Measurements from ENCODE around the gene LRRC8D.

The LRRC8D gene

GRCh38 chr1:89807503-89807902 lies 13.3 kb upstream of the LRRC8D start:
- no peak for DNase-seq (ENCODE audit: low read depth in 2 of 2)

DNA sequence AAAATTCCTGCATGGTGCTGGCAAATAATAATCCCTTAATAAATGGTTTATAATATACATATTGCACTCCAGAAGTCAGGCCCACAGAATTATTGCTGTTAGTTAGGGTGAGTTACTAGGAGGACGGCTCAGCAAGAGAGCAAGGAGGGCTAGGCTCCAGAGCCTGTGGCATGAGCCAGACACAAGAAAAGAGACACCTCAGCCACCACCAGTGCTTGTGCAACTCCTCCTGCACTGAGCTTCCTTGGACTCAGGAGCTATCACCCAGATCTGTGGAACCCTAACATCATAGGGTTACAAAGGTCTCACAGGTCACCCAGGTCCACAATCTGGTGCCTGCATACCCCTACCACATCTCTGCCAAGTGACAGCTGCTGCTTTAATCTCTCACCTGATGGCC lies 12.8 kb upstream of the LRRC8D start:
- DNase-seq (ENCODE audit: low read depth in 2 of 2) = no peak

DNA sequence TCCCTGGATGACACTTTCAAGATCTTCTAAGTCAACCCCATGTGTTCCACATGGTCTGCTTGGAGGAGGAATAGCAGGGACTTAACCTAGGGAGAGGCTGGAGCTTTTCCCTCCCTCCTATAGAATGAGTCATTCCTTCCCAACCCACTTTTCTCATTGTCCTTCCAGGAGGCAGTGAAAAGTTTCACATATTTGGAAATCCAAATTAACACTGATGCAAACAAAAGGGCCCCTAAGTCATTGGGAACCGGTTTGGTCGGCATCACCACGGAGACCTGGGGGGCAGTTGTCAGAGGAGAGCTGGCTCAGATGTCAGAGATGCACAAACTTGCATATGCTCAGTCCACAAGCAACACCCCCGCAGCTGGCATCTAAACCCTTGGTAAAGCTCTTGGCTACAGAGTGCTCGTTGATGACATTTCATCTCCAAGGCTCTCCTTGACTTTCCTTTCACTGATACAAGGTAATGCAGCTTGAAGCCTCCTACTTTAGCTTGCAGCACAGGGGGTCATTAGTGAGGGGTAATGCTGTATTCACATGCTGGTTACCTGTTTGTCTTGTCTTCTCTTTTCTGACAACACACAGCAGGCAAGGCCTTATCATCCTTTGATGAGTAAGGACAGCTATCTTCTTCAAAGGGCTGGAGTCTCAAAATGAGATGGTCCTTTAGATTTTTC lies 12.3 kb upstream of the LRRC8D start:
- no peak for DNase-seq (ENCODE audit: low read depth in 2 of 2)

GRCh38 chr1:89809556-89809955 lies 11.3 kb upstream of the LRRC8D start:
- DNase-seq (ENCODE audit: low read depth in 2 of 2) = no peak

- no peak for DNase-seq (ENCODE audit: low read depth in 2 of 2)
These were observed 10.5 kb upstream of the LRRC8D start for GRCh38 chr1:89810302-89810701.

- DNase-seq (ENCODE audit: low read depth in 2 of 2) = no peak
These were observed 10.0 kb upstream of the LRRC8D start for GRCh38 chr1:89810880-89811279.

DNA sequence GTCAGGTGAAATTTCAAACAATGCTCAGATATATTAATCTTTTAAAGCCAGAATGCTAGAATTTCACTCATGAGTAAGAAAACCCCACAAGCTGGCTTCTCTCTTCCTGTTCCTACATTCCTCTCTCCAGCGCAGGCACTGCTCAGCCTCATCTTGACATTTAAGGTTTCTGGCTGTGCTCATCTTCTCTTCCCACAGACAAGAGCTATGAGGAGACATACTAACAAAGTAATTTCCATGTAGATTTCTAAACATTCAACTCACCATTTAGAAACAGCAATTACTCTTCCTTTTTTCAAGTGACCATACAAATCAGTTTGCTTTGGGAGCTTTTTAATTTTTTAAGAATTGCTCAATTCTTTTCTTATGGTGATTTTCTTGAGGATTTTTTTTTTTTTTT lies 7.8 kb upstream of the LRRC8D start:
- no peak for DNase-seq (ENCODE audit: low read depth in 2 of 2)

DNA sequence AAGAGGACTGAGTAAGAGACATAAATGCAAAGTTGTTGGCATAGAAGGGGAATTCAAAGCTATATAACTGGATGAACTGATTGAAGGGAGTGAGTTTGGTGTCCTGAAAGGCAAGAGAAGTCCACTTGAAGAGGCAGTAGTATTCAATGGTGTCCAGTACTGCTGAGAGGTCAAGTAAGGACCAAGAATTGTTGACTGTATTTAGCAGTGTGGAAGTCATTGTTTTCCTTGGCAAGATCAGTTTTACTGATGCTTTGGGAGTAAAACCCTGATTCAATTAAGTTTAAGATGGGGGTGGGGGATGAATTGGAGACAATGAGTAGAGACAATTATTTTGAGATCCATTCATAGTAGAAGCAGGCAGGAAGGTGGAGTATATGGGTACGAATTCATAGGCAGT lies 5.8 kb upstream of the LRRC8D start:
- no peak for DNase-seq (ENCODE audit: low read depth in 2 of 2)

DNA sequence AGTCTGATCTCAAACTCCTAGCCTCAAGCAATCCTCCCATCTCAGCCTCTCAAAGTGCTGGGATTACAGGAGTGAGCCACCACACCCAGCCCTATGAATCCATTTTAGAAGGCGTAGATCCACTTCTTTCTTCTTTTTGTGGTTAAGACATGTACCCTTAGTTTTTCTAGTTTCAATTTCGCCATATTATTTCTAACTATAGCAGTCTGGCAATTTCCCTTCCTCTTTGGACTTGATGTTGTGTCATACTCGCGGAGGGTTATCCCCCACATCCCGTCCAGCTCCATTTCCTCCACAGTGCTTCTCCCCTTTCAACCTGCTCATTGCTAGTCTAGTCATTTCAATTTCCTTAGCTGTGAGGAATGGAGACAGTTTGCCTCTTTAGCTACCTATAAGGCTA lies 5.2 kb upstream of the LRRC8D start:
- DNase-seq (ENCODE audit: low read depth in 2 of 2) = no peak

GRCh38 chr1:89816366-89816765 lies 4.5 kb upstream of the LRRC8D start:
- no peak for DNase-seq (ENCODE audit: low read depth in 2 of 2)

DNA sequence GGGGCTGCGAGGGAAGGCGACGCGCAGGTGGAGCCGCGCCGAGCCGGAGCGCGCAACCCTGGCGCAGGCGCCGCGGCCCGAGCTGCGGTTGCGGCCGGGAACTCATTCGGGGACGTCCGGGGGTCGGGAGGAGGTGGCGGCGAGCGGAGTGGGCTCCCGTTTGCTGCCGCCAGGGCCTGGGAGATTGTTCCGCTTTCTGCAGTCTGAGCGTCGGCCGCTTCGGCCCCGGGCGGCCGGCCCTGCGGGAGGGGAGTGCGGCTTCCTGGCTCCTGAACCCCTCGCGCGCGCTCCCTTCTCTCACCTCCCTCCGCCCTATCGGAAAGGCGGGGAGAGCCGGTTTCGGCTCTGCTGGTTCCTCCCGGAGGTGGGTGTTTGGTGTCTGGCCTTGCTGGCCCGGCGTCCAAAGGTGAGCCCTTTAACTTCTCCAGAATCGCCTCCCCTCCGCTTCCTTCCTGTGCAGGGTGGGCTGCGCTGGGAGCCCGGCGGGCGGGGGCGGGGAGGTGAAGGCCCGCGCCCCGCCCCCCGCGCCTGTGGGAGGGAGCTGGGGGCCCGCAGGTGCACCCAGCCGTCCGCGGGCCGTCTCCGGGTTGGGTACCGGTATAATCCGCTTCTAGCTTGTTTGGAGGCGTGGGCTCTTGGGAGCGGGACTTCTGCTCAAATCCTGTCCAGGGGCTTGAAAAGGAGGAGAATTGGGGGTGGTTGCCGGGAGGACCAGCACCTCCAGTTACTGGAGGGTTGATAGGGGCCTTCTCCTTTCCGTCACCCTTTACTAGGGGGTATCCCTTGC lies 683 bp downstream of the LRRC8D start:
- peak; percentile 37 to 65 for DNase-seq (ENCODE audit: low read depth in 2 of 2)

GRCh38 chr1:89822109-89822962 lies 1.5 kb downstream of the LRRC8D start:
- DNase-seq (ENCODE audit: low read depth in 2 of 2) = no peak

DNA sequence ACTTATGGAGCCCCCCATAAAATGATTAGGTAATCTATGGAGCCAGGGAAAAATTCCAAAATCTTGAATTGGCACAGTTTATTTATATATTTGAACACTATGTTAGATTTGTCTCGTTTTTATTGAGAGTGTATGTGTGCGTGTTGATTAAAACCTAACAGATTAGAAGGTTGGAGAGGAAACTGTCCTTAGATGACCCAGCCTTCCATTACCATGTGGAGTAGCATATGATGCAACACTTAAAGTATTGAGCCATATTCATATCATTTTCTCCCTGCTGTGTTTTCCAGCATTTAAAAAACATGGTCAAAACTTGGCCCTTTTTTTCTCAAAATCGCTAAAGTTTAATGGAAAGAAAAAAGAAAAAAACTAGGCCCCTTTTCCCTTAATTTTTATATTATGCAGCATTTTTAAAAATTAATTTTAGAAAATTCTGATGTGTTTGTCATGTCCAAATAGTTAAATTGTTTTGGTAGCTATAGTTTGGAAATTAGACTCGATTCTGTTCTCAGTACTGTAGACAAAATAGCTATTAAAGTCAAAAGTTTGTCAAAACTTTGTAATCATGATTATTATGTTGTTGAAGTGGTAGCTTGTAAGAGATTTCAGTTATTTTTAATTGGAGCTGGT lies 2.3 kb downstream of the LRRC8D start:
- no peak for DNase-seq (ENCODE audit: low read depth in 2 of 2)

- no peak for DNase-seq (ENCODE audit: low read depth in 2 of 2)
These were observed 3.0 kb downstream of the LRRC8D start for GRCh38 chr1:89823679-89824292.

DNA sequence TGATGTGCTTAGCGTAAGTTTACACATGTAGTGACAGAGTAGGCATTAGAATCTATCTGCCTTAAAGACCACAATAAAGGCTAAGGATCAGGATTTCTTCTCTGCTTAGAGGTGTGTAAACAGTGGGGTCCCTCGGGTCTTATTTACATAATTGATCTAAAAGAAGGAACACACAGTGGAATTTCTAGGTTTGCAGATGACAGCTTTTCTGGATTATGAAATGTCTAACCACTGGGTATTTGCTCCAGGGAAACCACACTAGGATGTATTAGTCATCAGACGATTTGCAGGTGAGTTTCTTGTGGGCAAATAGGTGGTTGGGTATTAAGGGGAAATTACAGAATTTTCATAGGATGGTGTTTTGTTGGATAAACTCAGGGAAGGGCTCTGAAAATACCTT lies 5.8 kb downstream of the LRRC8D start:
- DNase-seq (ENCODE audit: low read depth in 2 of 2) = no peak

- DNase-seq (ENCODE audit: low read depth in 2 of 2) = no peak
These were observed 6.5 kb downstream of the LRRC8D start for GRCh38 chr1:89827330-89827729.

- DNase-seq (ENCODE audit: low read depth in 2 of 2) = no peak
These were observed 7.1 kb downstream of the LRRC8D start for GRCh38 chr1:89827902-89828301.

DNA sequence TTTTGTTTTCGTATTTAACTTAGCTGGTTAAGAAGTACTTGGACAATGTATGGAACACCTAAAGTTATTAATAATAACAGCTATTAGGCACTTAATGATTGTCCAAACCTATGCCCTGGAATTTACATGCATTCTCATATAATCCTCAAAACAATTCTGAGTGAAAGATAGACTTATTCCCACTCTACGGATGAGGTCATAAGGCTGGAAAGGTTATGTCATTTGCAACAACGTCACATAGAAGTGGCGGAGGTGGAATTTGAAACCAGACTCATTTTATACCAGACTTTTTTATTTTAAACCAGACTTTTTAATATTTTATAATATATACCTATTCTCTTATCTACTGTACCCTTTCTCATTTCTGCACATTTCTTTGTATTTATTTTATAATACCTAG lies 8.4 kb downstream of the LRRC8D start:
- DNase-seq (ENCODE audit: low read depth in 2 of 2) = no peak

- no peak for DNase-seq (ENCODE audit: low read depth in 2 of 2)
These were observed 10.8 kb downstream of the LRRC8D start for GRCh38 chr1:89831462-89832120.

GRCh38 chr1:89832496-89833127 lies 11.8 kb downstream of the LRRC8D start:
- DNase-seq (ENCODE audit: low read depth in 2 of 2) = no peak

Data from stimulated activated CD4-positive, alpha-beta T cell treated with anti-CD3 and anti-CD28 coated beads, Interleukin-1b, Interleukin-23, amount 100 ng/mL, for 4 hours (primary cell).